Activated T-helper 1 cell treated with anti-CD3 and anti-CD28 coated beads, Interleukin-12 subunit alpha, Interleukin-12 subunit beta, Interleukin-2, Interleukin-4 antibody, amounts not matched to agents 30 ng/mL and 10 ng/mL and 1 ng/mL, durations not matched to agents 14 hours and 24 hours and 36 hours (primary cell): Measurements from ENCODE around the gene ANGPTL5. TPM values are rescaled to one million over a fixed set of nuclear protein-coding genes. Genes with fewer than 3 reads are reported as not detected.
A peak's percentile ranks its signal among the peaks of the same experiment; 100 is the strongest.
"Not testable (repeated sequence)": the region's sequence is repeated elsewhere in the genome, so short reads cannot be mapped to it uniquely, and the experiment has no call there.

ENCODE experiments used
- DNase-seq: peaks from one replicate; pipeline ENCODE4 v3.0.0; 2021; ENCODE audit warnings: low spot score
- H3K27ac Mint-ChIP-seq: one replicate; pipeline ENCODE4 v1.8.0; 2021; ENCODE audit warnings: mild to moderate bottlenecking, mixed read lengths
- H3K27me3 Mint-ChIP-seq: one replicate; pipeline ENCODE4 v1.8.0; 2022; ENCODE audit warnings: mild to moderate bottlenecking, moderate library complexity, mixed read lengths; ENCODE audit not compliant: insufficient read depth
- H3K36me3 Mint-ChIP-seq: one replicate; pipeline ENCODE4 v1.8.0; 2021; ENCODE audit warnings: low read depth, mixed read lengths
- H3K4me1 Mint-ChIP-seq: one replicate; pipeline ENCODE4 v1.8.0; 2021; ENCODE audit warnings: low read depth, mixed read lengths
- H3K4me3 Mint-ChIP-seq: one replicate; pipeline ENCODE4 v1.8.0; 2021; ENCODE audit warnings: mild to moderate bottlenecking, moderate library complexity, mixed read lengths
- H3K9me3 Mint-ChIP-seq: one replicate; pipeline ENCODE4 v1.8.0; 2021; ENCODE audit warnings: mixed read lengths
- intact Hi-C: fragments of 100-400 bp; cut with micrococcal nuclease; formaldehyde crosslinking; loops from one replicate; pipeline ENCODE4 v1.15.1; 2024
- total RNA-seq: library from RNA; stranded (reverse); gene quantifications from 2 replicates; pipeline ENCODE4 v1.2.3, GENCODE V29; 2022

Gene ANGPTL5
- total RNA-seq, 1 donor from 2014 or later = not detected

DNA sequence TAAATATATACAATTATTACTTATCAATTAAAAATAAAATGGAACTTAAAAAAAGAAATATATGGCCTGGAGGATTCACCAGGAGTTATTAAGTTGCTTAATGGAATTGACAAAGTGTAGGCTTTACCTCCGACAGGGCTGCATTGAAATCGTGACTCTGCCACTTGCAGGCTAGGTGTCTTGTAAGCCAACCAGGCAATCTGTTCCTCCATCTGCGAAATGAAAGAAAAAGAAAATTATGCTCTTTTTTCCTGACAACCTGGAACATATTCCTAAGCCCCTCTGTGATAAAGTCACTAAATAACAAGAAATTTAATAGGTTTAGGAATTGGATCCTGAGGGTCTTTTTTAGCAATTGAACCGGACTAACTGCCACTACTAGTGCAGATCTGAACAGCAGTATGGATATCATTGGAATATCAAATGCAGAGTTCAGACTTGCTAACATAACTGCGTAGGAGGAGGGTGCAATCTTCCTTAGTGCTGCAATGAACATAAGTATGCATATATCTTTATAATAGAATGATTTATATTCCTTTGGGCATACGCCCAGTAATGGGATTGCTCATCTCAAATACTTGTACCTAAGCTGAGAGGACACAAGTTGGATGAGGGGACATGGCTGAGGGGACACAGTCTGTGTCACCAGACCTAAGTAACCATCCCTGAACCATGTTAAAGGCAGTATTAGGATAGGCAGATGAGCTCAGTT, 44.0 kb downstream of the ANGPTL5 start:
- Mint-ChIP-seq H3K27me3 (no peaks in the 10 kb centered on the region), H3K36me3 (no peaks in the 10 kb centered on the region), H3K4me1 (no peaks in the 10 kb centered on the region), H3K4me3 (no peak overlapping the region), H3K9me3 (no peaks in the 10 kb centered on the region), H3K27ac (no peak overlapping the region)
- intact Hi-C loops = no loop called here
- DNase-seq = no peak

DNA sequence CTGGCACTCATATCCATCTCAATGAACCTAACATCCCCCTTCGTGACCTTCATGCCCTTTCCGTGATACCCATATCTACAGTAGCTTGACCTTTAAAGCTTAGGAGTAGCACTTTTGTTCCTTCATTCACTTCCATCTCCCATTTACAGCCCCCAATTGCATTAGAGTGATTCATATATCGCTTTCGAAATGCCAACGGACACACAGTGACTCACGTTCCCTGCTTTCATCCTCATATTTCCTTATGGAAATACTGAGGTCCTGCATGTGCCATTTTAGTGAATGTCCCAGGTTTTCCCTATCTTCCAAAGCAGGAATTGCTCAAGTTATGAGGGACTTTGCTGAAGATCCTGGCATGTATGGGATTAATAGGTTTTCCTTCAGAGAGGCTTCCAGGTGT, 45.8 kb downstream of the ANGPTL5 start:
- H3K36me3 Mint-ChIP-seq = no peaks in the 10 kb centered on the region
- H3K27ac Mint-ChIP-seq = no peak overlapping the region

DNA sequence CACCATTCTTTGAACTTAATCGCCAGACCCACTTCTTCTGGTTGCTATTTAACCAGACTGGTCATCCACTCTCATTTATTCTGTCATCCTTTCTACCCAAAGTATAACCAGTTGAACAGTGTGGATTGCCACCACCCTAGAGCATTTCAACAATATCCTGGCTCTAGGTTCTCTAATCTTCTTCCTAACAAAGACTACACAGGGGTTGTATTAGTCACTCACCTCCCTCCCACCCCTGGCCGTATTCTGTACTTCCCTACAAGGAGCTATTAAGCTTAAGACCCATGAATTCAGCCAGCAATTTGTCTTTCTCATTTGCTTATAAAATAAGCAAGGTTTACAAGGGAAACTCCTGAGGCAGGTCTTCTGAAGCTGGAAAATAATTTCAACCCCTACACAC, 48.4 kb downstream of the ANGPTL5 start:
- H3K27me3 Mint-ChIP-seq = no peaks in the 10 kb centered on the region
- H3K4me1 Mint-ChIP-seq = no peaks in the 10 kb centered on the region
- H3K4me3 Mint-ChIP-seq = no peak overlapping the region
- H3K36me3 Mint-ChIP-seq = no peaks in the 10 kb centered on the region
- H3K27ac Mint-ChIP-seq = no peak overlapping the region
- intact Hi-C loops = no loop called here
- DNase-seq = no peak
- peaks cover 8% of the 10 kb centered on the region for H3K9me3 Mint-ChIP-seq

More for the DNA sequence above, 45.8 kb downstream of the ANGPTL5 start:
- Mint-ChIP-seq H3K4me3 (no peak overlapping the region), H3K27me3 (no peaks in the 10 kb centered on the region), H3K4me1 (no peaks in the 10 kb centered on the region), H3K9me3 (no peaks in the 10 kb centered on the region)
- no peak for DNase-seq
- intact Hi-C loops = no loop called here

- Mint-ChIP-seq H3K27ac (no peak overlapping the region), H3K36me3 (no peaks in the 10 kb centered on the region), H3K4me1 (no peaks in the 10 kb centered on the region), H3K27me3 (no peaks in the 10 kb centered on the region), H3K9me3 (peaks cover 8% of the 10 kb centered on the region), H3K4me3 (no peak overlapping the region)
- no peak for DNase-seq
- intact Hi-C loops = no loop called here
Measured at GRCh38 chr11:101866619-101867491, 49.5 kb downstream of the ANGPTL5 start.

DNA sequence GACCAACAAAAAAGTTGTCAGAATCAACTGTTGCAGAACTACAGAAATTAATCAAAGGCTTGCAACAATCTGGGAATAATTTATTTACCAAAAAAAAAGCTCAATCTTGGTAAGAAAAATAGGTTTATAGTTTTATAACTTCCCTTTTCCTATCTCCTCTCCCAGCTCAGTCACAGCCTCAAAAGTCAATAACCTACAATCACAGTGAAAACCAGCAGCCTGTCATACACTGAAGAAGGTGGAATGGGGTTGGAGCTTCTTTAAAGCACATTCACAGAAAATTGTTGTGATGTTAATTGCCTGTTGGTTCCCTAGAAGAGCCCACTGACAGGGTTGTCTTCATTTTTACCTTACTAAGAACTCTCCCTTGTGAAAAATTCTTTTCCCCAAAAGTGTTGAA, 52.2 kb downstream of the ANGPTL5 start:
- Mint-ChIP-seq H3K27me3 (no peaks in the 10 kb centered on the region), H3K4me3 (no peak overlapping the region), H3K36me3 (no peaks in the 10 kb centered on the region), H3K9me3 (peaks cover 8% of the 10 kb centered on the region), H3K27ac (no peak overlapping the region), H3K4me1 (no peaks in the 10 kb centered on the region)
- intact Hi-C loops = no loop called here
- no peak for DNase-seq

DNA sequence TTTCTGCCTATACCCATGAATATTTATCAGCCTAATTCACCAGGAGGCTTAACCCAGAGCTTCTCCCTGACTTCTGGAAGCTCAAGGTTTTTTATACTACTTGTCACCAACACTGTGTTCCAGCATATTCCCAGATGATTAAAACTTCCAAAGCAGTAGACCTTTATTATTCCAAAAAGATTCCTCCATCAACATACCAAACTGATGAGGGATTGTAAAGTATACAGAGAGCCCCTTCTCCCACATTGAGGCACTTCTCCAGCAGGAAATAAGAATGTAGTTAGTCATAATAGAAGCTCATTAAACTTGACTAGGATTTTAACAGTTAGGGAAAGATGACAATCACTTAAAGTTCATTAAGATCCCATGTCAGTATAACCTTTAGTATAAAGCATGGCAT, 53.0 kb downstream of the ANGPTL5 start:
- Mint-ChIP-seq H3K27me3 (no peaks in the 10 kb centered on the region), H3K36me3 (no peaks in the 10 kb centered on the region), H3K4me1 (no peaks in the 10 kb centered on the region), H3K27ac (no peak overlapping the region), H3K9me3 (peaks cover 8% of the 10 kb centered on the region), H3K4me3 (no peak overlapping the region)
- DNase-seq = no peak
- intact Hi-C loops = no loop called here

GRCh38 chr11:101862391-101863233, 53.7 kb downstream of the ANGPTL5 start:
- no peak for DNase-seq
- Mint-ChIP-seq H3K36me3 (no peaks in the 10 kb centered on the region), H3K27ac (no peak overlapping the region), H3K27me3 (no peaks in the 10 kb centered on the region), H3K4me3 (no peak overlapping the region), H3K9me3 (peaks cover 8% of the 10 kb centered on the region), H3K4me1 (no peaks in the 10 kb centered on the region)
- intact Hi-C loops = no loop called here

- H3K27ac Mint-ChIP-seq = no peak overlapping the region
- H3K4me3 Mint-ChIP-seq = no peak overlapping the region
- H3K36me3 Mint-ChIP-seq = no peaks in the 10 kb centered on the region
- peak; percentile 5 for DNase-seq
- H3K9me3 Mint-ChIP-seq = peaks cover 8% of the 10 kb centered on the region
- intact Hi-C loops = loop anchor here (1.0 kb wide), 1 partner anchor 147 kb away; no protein-coding TSS in a partner anchor
- no peaks in the 10 kb centered on the region for H3K4me1 Mint-ChIP-seq
- no peaks in the 10 kb centered on the region for H3K27me3 Mint-ChIP-seq
Measured at GRCh38 chr11:101860696-101861427, 55.5 kb downstream of the ANGPTL5 start.

GRCh38 chr11:101852260-101852659, 64.1 kb downstream of the ANGPTL5 start:
- H3K36me3 Mint-ChIP-seq, H3K9me3 Mint-ChIP-seq, H3K27me3 Mint-ChIP-seq, DNase-seq, H3K4me1 Mint-ChIP-seq, H3K27ac Mint-ChIP-seq, H3K4me3 Mint-ChIP-seq, intact Hi-C loops: not testable (repeated sequence)

DNA sequence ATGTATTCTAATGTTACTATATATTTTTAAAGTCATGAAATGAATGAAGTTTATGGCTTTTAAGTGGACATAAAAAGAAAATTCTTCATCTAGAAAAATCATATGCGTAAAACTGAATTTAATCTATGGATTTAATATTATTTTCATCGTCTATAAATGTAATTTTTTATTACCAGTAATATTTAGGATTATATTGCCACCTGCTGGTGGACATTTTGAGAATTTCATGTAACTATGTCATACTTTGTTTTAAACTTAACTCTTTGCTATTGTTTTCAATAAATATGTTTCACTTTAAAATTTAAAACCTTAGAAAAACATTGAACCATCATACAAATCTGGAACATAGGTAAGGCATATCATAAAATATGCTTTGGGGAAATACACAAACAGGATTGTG, 68.1 kb downstream of the ANGPTL5 start:
- intact Hi-C loops = no loop called here
- Mint-ChIP-seq H3K4me1 (no peaks in the 10 kb centered on the region), H3K27me3 (peaks cover 4% of the 10 kb centered on the region), H3K36me3 (no peaks in the 10 kb centered on the region), H3K9me3 (no peaks in the 10 kb centered on the region), H3K4me3 (no peak overlapping the region), H3K27ac (no peak overlapping the region)
- DNase-seq = no peak

DNA sequence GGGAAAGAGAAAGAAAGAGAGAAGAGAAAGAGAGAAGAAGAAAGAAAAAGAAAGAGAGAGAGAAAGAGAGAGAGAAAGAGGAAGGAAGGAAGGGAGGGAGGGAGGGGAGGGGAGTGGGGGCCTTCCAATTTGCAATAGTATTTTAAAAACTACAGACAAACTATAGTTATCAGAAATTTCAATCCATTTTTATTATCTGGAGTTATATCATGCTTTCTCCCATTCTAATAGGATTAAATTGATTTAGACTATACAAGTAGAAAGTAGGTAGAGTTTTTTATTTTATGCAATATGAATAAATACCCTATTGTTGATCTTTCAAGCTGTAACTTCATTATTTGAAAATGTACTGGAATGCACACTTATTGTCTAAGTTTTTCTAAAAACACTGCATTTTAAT, 71.7 kb downstream of the ANGPTL5 start:
- Mint-ChIP-seq H3K9me3 (no peaks in the 10 kb centered on the region), H3K36me3 (no peaks in the 10 kb centered on the region), H3K4me3 (no peak overlapping the region), H3K4me1 (no peaks in the 10 kb centered on the region), H3K27me3 (peaks cover 4% of the 10 kb centered on the region), H3K27ac (no peak overlapping the region)
- DNase-seq = no peak
- intact Hi-C loops = no loop called here

DNA sequence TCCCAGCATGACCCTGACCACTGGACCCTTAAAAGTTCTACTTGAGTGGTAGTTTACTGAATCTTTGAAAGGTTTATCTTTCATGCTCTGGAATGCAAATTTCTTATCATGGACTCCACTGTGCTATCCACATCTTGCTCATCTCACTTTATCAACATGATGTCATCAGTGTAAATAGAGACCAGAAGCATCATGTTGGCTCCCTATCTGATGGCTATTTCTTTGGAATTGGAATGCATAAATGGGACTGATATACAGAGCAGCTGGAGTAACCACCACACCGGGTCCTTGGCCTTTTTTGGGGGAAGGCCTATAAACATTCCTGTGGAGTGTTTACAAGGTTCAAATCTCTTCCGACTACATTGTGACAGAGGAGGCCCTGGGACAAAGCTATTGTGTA, 75.6 kb downstream of the ANGPTL5 start:
- H3K36me3 Mint-ChIP-seq = no peaks in the 10 kb centered on the region
- no peaks in the 10 kb centered on the region for H3K4me1 Mint-ChIP-seq
- H3K4me3 Mint-ChIP-seq = no peak overlapping the region
- intact Hi-C loops = no loop called here
- no peaks in the 10 kb centered on the region for H3K9me3 Mint-ChIP-seq
- H3K27me3 Mint-ChIP-seq = peaks cover 4% of the 10 kb centered on the region
- no peak overlapping the region for H3K27ac Mint-ChIP-seq
- no peak for DNase-seq
